ENCODE measurements around the gene ABO. TPM values are rescaled to one million over a fixed set of nuclear protein-coding genes. Genes with fewer than 3 reads are reported as not detected.
"Not testable (repeated sequence)": the region's sequence is repeated elsewhere in the genome, so short reads cannot be mapped to it uniquely, and the experiment has no call there.

Gene ABO
- total RNA-seq, 4 donors from 2014 or later, result 0.29 to 6.1 (median 0.59) TPM

DNA sequence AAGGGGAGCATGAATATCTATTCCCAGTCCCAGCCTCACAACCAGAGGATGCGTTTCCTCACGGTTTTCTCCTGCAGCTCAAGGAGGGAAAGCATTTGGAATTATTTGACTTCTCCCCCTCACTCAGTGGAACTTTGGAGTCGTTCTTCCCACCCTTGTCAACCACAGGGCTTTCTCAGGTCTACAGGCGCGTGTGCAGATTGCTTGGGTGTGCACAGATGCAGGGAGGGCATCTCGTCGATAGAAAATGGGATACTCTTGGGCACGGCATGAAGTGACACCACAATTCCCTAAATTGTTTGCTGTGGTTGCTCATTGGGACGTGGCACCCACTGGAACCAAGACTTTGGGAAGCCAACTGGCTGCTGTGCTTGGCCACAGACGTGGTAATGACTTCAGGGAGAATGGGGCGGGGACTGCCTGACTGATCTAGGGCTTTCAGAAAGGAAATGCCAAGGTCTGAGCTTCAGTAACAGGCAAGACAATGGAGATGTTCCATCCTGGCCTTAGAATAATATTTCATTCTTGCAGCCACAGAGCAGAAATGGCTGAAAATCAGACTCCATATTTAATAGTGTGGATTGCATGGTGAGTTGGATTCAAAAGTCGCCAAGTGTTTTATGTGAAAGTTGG lies 53.7 kb downstream of the ABO start:
- Histone ChIP-seq H3K36me3 (no peaks in the 10 kb centered on the region), H3K4me3 (no peak overlapping the region), H3K4me1 (no peaks in the 10 kb centered on the region), H3K27ac (no peak overlapping the region), H3K9me3 (no peaks in the 10 kb centered on the region), H3K27me3 (no peaks in the 10 kb centered on the region)
- TF ChIP-seq POLR2A (IDR thresholded peaks at IDR 0.05), result no peak
- TF ChIP-seq, protein P1, sequence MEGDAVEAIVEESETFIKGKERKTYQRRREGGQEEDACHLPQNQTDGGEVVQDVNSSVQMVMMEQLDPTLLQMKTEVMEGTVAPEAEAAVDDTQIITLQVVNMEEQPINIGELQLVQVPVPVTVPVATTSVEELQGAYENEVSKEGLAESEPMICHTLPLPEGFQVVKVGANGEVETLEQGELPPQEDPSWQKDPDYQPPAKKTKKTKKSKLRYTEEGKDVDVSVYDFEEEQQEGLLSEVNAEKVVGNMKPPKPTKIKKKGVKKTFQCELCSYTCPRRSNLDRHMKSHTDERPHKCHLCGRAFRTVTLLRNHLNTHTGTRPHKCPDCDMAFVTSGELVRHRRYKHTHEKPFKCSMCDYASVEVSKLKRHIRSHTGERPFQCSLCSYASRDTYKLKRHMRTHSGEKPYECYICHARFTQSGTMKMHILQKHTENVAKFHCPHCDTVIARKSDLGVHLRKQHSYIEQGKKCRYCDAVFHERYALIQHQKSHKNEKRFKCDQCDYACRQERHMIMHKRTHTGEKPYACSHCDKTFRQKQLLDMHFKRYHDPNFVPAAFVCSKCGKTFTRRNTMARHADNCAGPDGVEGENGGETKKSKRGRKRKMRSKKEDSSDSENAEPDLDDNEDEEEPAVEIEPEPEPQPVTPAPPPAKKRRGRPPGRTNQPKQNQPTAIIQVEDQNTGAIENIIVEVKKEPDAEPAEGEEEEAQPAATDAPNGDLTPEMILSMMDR (IDR thresholded peaks at IDR 0.05), result no peak
- intact Hi-C loops (cut with DNase I; ENCODE audit: low total_unique reads), result no loop called here
- DNase-seq, result no peak

- not testable (repeated sequence) for H3K27ac ChIP-seq, DNase-seq, H3K4me1 ChIP-seq, H3K36me3 ChIP-seq, H3K27me3 ChIP-seq, H3K9me3 ChIP-seq, H3K4me3 ChIP-seq
- intact Hi-C loops (cut with DNase I; ENCODE audit: low total_unique reads), result loop anchor here (10.0 kb wide), 1 partner anchor 1964 kb away; no protein-coding TSS in a partner anchor
Observed at GRCh38 chr9:133218049-133218975, 56.7 kb downstream of the ABO start.

GRCh38 chr9:133217333-133217988 lies 57.5 kb downstream of the ABO start:
- DNase-seq, H3K4me1 ChIP-seq, H3K27ac ChIP-seq, H3K4me3 ChIP-seq, H3K9me3 ChIP-seq, H3K36me3 ChIP-seq, H3K27me3 ChIP-seq: not testable (repeated sequence)
- intact Hi-C loops (cut with DNase I; ENCODE audit: low total_unique reads), result loop anchor here (10.0 kb wide), 1 partner anchor 1963 kb away; no protein-coding TSS in a partner anchor

- intact Hi-C loops (cut with DNase I; ENCODE audit: low total_unique reads), result loop anchor here (10.0 kb wide), 1 partner anchor 1959 kb away; no protein-coding TSS in a partner anchor
- H3K27me3 ChIP-seq, H3K9me3 ChIP-seq, H3K27ac ChIP-seq, DNase-seq, H3K4me3 ChIP-seq, H3K36me3 ChIP-seq, H3K4me1 ChIP-seq: not testable (repeated sequence)
Observed at GRCh38 chr9:133214276-133214675, 60.7 kb downstream of the ABO start.

- Histone ChIP-seq H3K4me3 (no peak overlapping the region), H3K9me3 (no peaks in the 10 kb centered on the region), H3K27ac (no peak overlapping the region), H3K36me3 (no peaks in the 10 kb centered on the region), H3K4me1 (no peaks in the 10 kb centered on the region), H3K27me3 (no peaks in the 10 kb centered on the region)
- no peak for DNase-seq
- no peak for TF ChIP-seq POLR2A (IDR thresholded peaks at IDR 0.05)
- TF ChIP-seq, protein P1 (IDR thresholded peaks at IDR 0.05), result no peak
- intact Hi-C loops (cut with DNase I; ENCODE audit: low total_unique reads), result loop anchor here (10.0 kb wide), 1 partner anchor 1956 kb away; no protein-coding TSS in a partner anchor
Observed at GRCh38 chr9:133210609-133211008, 64.4 kb downstream of the ABO start.

GRCh38 chr9:133210202-133210532 lies 64.8 kb downstream of the ABO start:
- Histone ChIP-seq H3K9me3 (no peaks in the 10 kb centered on the region), H3K4me3 (no peak overlapping the region), H3K27me3 (no peaks in the 10 kb centered on the region), H3K27ac (no peak overlapping the region), H3K4me1 (no peaks in the 10 kb centered on the region), H3K36me3 (no peaks in the 10 kb centered on the region)
- no peak for TF ChIP-seq POLR2A (IDR thresholded peaks at IDR 0.05)
- TF ChIP-seq, protein P1 (IDR thresholded peaks at IDR 0.05), result no peak
- no peak for DNase-seq
- intact Hi-C loops (cut with DNase I; ENCODE audit: low total_unique reads), result loop anchor here (10.0 kb wide), 1 partner anchor 1955 kb away; no protein-coding TSS in a partner anchor

DNA sequence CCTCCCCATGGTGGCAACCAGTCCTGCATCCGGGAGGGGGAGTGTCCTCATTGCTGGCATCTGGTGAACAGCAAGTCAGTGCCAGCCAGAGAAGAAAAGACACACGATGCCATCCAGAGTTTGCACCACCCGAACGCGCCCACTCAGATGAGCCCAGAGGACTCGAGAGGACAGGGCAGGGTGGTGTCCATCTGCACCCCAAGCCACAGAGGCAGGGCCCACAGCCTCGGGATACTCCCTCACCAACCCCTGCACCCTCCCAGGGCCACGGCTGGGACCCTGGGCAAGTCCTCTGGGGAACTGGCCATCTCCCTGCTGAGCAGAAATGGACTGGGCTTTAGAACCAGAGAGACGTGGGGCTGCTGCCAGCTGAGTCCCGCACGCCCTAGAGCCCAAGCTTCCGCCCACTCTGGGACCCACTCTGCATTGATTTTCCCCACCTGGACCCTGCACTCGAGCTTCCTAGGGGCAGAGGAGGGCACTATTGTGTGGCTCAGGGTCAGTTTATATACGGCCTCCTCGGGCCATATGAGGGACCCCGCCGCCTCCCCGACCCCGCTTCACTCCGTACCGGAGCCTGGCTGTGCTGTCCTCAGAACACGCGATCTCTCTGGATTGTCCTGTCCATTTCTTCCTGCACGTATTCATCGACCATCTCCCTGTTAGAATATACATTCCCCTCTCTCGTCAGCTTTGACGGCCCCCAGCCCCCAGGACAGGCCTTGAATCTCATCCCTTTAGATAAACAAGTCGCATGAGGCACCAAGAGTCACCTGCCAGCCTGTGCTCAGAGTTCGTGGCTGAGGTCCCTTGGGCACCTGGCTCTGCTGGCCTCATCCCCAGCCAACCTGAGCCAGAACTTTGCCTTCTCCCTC lies 65.4 kb downstream of the ABO start:
- not testable (repeated sequence) for H3K4me1 ChIP-seq, H3K36me3 ChIP-seq, DNase-seq, H3K4me3 ChIP-seq, H3K27me3 ChIP-seq, H3K27ac ChIP-seq, H3K9me3 ChIP-seq
- intact Hi-C loops (cut with DNase I; ENCODE audit: low total_unique reads), result loop anchor here (10.0 kb wide), 1 partner anchor 1955 kb away; no protein-coding TSS in a partner anchor

- H3K4me3 ChIP-seq; H3K4me1 ChIP-seq; H3K36me3 ChIP-seq; H3K9me3 ChIP-seq; H3K27ac ChIP-seq; DNase-seq; intact Hi-C loops (cut with DNase I; ENCODE audit: low total_unique reads); H3K27me3 ChIP-seq: not testable (repeated sequence)
Observed at GRCh38 chr9:133208880-133209300, 66.1 kb downstream of the ABO start, which contains the start of gene OBP2B. Gene OBP2B, minus strand, starts transcription at chr9:133209250. Its CDS starts 51 bp downstream, at chr9:133209199.
